ENCODE results near the gene KRR1.
"Not testable (repeated sequence)": the region's sequence is repeated elsewhere in the genome, so short reads cannot be mapped to it uniquely, and the experiment has no call there.

Gene KRR1

GRCh38 chr12:75447691-75448393, 63.6 kb downstream of the KRR1 start:
- no peak overlapping the region for H3K4me3 ChIP-seq (ENCODE audit: control insufficient read depth, low read depth, low read length)
- DNase-seq (ENCODE audit: low read depth): no peak
- no peak for TF ChIP-seq CTCF (IDR thresholded peaks at IDR 0.05; ENCODE audit: control insufficient read depth, insufficient read depth, low read depth, low read length, missing control alignments)

DNA sequence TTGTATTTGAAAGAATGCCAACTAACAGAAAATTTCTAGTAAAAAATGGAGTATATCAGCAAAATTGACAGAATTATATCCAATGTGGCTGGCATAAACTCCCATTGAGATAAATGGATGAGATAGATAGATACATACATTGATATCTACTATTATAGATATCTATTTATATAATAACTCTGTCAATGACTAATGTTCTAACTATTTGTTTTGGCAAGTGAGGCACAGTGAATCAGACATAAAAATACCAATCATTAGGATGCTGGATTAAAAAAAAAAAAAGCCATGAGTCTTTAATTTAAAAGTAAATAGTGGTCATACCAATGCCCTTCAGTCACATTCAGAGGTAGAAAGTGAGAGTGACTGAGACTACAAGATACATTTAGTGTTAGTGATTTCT, 64.6 kb downstream of the KRR1 start:
- peak; percentile 46 for DNase-seq (ENCODE audit: low read depth)
- no peak overlapping the region for H3K4me3 ChIP-seq (ENCODE audit: control insufficient read depth, low read depth, low read length)
- TF ChIP-seq CTCF (IDR thresholded peaks at IDR 0.05; ENCODE audit: control insufficient read depth, insufficient read depth, low read depth, low read length, missing control alignments): no peak

GRCh38 chr12:75445137-75445507, 66.3 kb downstream of the KRR1 start:
- H3K4me3 ChIP-seq (ENCODE audit: control insufficient read depth, low read depth, low read length); DNase-seq (ENCODE audit: low read depth): not testable (repeated sequence)

DNA sequence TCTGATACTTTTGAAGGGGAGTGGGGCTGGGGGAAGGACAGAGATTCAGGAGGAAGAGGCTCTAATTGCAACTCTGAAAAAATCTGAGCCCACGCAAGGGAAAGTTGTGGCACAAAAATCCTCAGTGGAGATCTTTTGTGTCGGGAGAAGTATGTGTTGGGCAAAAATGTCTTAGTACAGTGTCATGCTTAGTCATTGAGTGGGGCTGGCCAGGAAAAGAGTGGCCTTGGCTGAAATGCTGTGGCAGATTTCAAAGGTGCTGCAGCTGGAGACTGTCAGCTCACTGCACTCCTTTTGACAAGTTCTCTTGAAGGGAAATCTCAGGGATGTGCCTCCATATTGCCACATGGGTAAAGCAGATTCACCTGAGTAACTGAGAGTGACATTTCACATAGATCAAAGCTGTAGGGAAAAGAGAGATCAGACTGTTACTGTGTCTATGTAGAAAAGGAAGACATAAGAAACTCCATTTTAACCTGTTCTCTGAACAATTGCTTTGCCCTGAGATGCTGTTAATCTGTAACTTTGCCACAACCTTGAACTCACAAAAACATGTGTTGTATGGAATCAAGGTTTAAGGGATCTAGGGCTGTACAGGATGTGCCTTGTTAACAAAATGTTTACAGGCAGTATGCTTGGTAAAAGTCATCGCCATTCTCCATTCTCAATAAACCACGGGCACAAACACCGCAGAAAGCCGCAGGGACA, 66.8 kb downstream of the KRR1 start:
- TF ChIP-seq CTCF (IDR thresholded peaks at IDR 0.05; ENCODE audit: control insufficient read depth, insufficient read depth, low read depth, low read length, missing control alignments): no peak
- H3K4me3 ChIP-seq (ENCODE audit: control insufficient read depth, low read depth, low read length): no peak overlapping the region
- DNase-seq (ENCODE audit: low read depth): no peak

DNA sequence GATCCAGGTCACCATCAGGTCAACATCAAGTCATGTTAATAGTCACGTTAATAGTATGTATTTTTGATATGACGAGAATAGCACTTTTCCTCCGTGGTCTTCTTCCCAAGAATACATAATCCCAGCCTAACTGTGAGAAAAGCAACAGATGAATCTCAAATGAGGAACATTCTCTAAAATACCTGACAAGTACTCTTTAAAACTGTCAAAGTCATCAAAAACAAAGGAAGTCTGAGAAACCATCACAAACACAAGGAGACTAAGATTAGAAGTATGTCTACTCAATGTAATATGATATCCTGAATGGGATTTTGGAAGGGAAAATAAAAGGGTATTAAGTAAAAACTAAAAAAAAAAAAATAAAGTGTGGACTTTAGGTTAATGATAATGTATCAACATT, 67.7 kb downstream of the KRR1 start:
- TF ChIP-seq CTCF (IDR thresholded peaks at IDR 0.05; ENCODE audit: control insufficient read depth, insufficient read depth, low read depth, low read length, missing control alignments): no peak
- no peak for DNase-seq (ENCODE audit: low read depth)
- H3K4me3 ChIP-seq (ENCODE audit: control insufficient read depth, low read depth, low read length): no peak overlapping the region

- H3K4me3 ChIP-seq (ENCODE audit: control insufficient read depth, low read depth, low read length); DNase-seq (ENCODE audit: low read depth): not testable (repeated sequence)
Observed at GRCh38 chr12:75442454-75442853, 69.0 kb downstream of the KRR1 start.

DNA sequence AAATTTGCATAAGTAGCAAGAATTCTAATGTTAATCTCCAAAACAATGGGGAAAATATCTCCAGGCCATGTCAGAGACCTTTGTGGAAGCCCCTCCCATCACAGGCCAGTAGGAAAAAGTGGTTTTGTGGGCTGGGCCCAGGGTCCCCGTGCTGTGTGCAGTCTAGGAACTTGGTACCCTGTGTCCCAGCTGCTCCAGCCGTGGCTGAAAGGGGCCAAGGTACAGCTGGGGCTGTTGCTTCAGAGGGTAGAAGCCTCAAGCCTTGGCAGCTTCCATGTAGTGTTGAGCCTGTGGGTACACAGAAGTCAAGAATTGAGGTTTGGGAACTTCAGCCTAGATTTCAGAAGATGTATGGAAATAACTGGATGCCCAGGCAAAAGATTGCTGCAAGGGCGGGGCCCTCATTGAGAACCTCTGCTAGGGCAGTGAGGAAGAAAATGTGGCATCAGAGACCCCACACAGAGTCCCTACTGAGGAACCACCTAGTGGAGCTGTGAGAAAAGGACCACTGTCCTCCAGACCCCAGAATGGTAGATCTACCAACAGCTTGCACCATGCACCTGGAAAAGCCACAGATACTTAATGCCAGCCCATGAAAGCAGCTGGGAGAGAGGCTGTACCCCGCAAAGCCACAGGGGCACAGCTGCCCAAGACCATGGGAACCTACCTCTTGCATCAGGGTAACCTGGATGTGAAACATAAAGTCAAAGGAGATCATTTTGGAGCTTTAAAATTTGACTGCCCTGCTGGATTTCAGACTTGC, 69.5 kb downstream of the KRR1 start:
- not testable (repeated sequence) for H3K4me3 ChIP-seq (ENCODE audit: control insufficient read depth, low read depth, low read length); DNase-seq (ENCODE audit: low read depth)
